Ishikawa (cell line): ENCODE results near the gene CABP5.

Experiments used
- CEBPB ChIP-seq: IDR thresholded peaks from 2 replicates; pipeline ENCODE4 v1.6.1; 2012
- CREB1 ChIP-seq: IDR thresholded peaks from 2 replicates; pipeline ENCODE4 v1.6.1; 2012; ENCODE audit warnings: low read depth
- EGR1 ChIP-seq: IDR thresholded peaks from 2 replicates; pipeline ENCODE4 v1.6.1; 2012
- EP300 ChIP-seq: IDR thresholded peaks from 2 replicates; pipeline ENCODE4 v1.6.1; 2012; ENCODE audit warnings: borderline replicate concordance
- FOXM1 ChIP-seq: IDR thresholded peaks from 2 replicates; pipeline ENCODE4 v1.6.1; 2012; ENCODE audit warnings: low read depth, borderline replicate concordance
- MAX ChIP-seq: IDR thresholded peaks from 2 replicates; pipeline ENCODE4 v1.6.1; 2012
- NFIC ChIP-seq: IDR thresholded peaks from 2 replicates; pipeline ENCODE4 v1.6.1; 2012
- RAD21 ChIP-seq: IDR thresholded peaks from 2 replicates; pipeline ENCODE4 v1.6.1; 2012; ENCODE audit warnings: low read depth
- REST ChIP-seq: IDR thresholded peaks from 2 replicates; pipeline ENCODE4 v1.6.1; 2012; ENCODE audit warnings: low read depth, mild to moderate bottlenecking
- TAF1 ChIP-seq: IDR thresholded peaks from 2 replicates; pipeline ENCODE4 v1.6.1; 2012; ENCODE audit warnings: low read depth, mild to moderate bottlenecking
- TCF12 ChIP-seq: IDR thresholded peaks from 2 replicates; pipeline ENCODE4 v1.6.1; 2012; ENCODE audit warnings: low read depth
- TEAD4 ChIP-seq: IDR thresholded peaks from 2 replicates; pipeline ENCODE4 v1.6.1; 2012
- YY1 ChIP-seq: IDR thresholded peaks from 2 replicates; pipeline ENCODE4 v1.6.1; 2012; ENCODE audit warnings: low read depth
- ZBTB7A ChIP-seq: IDR thresholded peaks from 2 replicates; pipeline ENCODE4 v1.6.1; 2012; ENCODE audit warnings: low read depth
- TF ChIP-seq, protein P1 (sequence below): IDR thresholded peaks from 2 replicates; pipeline ENCODE4 v1.6.1; 2012

CABP5 gene

DNA sequence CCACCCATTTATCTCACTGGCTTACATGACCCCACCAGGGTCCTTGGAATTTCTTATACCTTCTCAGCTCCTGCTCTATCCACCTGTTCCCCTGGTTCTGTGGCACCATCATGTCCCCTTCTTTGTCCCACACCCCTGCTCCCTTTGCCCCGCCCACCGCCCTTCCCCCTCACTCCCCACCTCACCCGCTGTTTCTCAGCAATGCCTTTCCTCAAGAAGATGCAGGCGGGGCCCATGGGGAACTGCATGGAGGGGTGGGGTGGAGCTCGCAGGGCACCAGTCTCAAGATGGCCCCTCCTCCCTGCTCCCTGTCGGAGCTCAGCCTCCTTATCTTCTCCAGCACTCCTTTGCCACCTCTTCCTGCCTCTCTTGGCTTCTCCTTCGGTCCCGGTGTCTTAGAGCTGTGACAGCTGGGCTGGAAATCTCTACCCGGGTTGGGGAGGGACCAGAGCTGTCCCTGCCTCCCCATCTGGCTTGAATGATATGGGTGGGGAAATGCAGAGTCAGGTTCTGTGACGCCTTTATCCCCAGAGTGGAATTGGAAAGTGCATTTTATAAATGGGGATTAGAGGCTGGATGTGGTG, at the start of gene CABP5:
CABP5 (minus strand) TSS at position 405 of the 584 bp plus-strand sequence; CDS start at position 248, 157 bp downstream.
- TF ChIP-seq TAF1 (no peak), CEBPB (no peak), TEAD4 (no peak), EGR1 (no peak), ZBTB7A (no peak), EP300 (no peak), FOXM1 (no peak), RAD21 (no peak), TCF12 (no peak), REST (no peak)
- TF ChIP-seq, protein P1, sequence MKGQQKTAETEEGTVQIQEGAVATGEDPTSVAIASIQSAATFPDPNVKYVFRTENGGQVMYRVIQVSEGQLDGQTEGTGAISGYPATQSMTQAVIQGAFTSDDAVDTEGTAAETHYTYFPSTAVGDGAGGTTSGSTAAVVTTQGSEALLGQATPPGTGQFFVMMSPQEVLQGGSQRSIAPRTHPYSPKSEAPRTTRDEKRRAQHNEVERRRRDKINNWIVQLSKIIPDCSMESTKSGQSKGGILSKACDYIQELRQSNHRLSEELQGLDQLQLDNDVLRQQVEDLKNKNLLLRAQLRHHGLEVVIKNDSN, result no peak

- no peak for TF ChIP-seq CEBPB
- TF ChIP-seq YY1, result no peak
- TF ChIP-seq, protein P1, result peak; percentile 62; the same call in 1 of the 2 replicates
These were observed 46.5 kb upstream of the CABP5 start for GRCh38 chr19:48090281-48090802.

- TF ChIP-seq MAX (no peak), NFIC (no peak), FOXM1 (no peak), CEBPB (no peak), TAF1 (no peak), EP300 (no peak), TCF12 (no peak), TEAD4 (no peak), CREB1 (no peak), REST (no peak), ZBTB7A (no peak), EGR1 (no peak)
- TF ChIP-seq, protein P1, result no peak
These were observed 42.3 kb upstream of the CABP5 start for GRCh38 chr19:48085904-48086864.

DNA sequence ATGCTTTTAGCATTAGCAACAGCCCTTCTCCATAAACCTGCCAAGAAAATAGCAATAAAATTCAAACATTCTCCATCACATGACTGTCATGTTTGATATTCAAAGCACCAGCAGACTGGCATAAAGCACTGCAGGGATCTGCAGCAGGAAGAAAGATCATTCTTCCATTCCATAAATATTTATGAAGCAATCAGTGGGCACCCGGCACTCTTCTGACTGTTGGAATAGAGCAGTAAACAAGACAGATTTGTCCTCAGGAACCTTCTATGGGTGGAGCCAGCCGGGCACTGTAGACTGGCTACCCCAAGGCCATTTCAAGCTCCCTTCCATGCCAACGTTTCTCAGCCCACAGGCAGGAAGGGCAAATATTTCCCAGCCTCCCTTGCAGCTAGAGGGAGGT, 41.2 kb upstream of the CABP5 start:
- TF ChIP-seq REST (no peak), CREB1 (no peak), ZBTB7A (no peak), TEAD4 (no peak), EP300 (no peak), MAX (no peak), TAF1 (no peak), RAD21 (no peak), NFIC (no peak), CEBPB (no peak), TCF12 (no peak), EGR1 (no peak), FOXM1 (no peak), YY1 (no peak)
- TF ChIP-seq, protein P1, result no peak
